Ascending aorta (tissue), 2 donors: Measurements from ENCODE around the gene PDZD2. TPM values are rescaled to one million over a fixed set of nuclear protein-coding genes. Genes with fewer than 3 reads are reported as not detected.
A peak's percentile ranks its signal among the peaks of the same experiment; 100 is the strongest.

Source experiments
- DNase-seq, 2 donors: peaks; one replicate each; pipeline ENCODE4 v3.0.0-alpha.2; 2019; ENCODE audit warnings: low spot score in 2 of 2
- H3K27ac ChIP-seq, 2 donors: fragments of 200-600 bp; sonication (generic); one replicate each; pipeline ENCODE4 v1.5.1; 2016 to 2017; ENCODE audit warnings: mild to moderate bottlenecking in 1 of 2
- H3K27me3 ChIP-seq: fragments of 200-600 bp; sonication (generic); one replicate; pipeline ENCODE4 v1.5.1; 2017
- H3K36me3 ChIP-seq, 2 donors: fragments of 200-600 bp; sonication (generic); one replicate each; pipeline ENCODE4 v1.5.1; 2016
- H3K4me1 ChIP-seq, 2 donors: fragments of 200-600 bp; sonication (generic); one replicate each; pipeline ENCODE4 v1.5.1; 2016 to 2017; ENCODE audit warnings: mild to moderate bottlenecking in 1 of 2
- H3K4me3 ChIP-seq, 2 donors: fragments of 200-600 bp; sonication (generic); one replicate each; pipeline ENCODE4 v1.5.1; 2016 to 2017; ENCODE audit warnings: mild to moderate bottlenecking in 1 of 2
- H3K9me3 ChIP-seq, 2 donors: fragments of 200-600 bp; sonication (generic); one replicate each; pipeline ENCODE4 v1.5.1; 2016
- CTCF ChIP-seq, 3 experiments: fragments of 200-600 bp in 2 of 3; fragments of 450-650 bp in 1 of 3; sonication (generic) in 2 of 3; IDR thresholded peaks; one replicate each; pipeline ENCODE4 v1.5.1; 2016 to 2019; ENCODE audit warnings: antibody characterized with exemption in 3 of 3, mild to moderate bottlenecking in 1 of 3, moderate library complexity in 1 of 3
- intact Hi-C: fragments of 100-400 bp; cut with DNase I; formaldehyde crosslinking; loops from one replicate; pipeline ENCODE4 v1.15.1; 2023
- total RNA-seq: library from RNA; depleted of rRNA; stranded (reverse); fragments of >200 nt; gene quantifications from one replicate; pipeline ENCODE4 v1.1.0, GENCODE V29; 2016

Gene PDZD2
- total RNA-seq, 1 donor from 2014 or later = 8.1 TPM

DNA sequence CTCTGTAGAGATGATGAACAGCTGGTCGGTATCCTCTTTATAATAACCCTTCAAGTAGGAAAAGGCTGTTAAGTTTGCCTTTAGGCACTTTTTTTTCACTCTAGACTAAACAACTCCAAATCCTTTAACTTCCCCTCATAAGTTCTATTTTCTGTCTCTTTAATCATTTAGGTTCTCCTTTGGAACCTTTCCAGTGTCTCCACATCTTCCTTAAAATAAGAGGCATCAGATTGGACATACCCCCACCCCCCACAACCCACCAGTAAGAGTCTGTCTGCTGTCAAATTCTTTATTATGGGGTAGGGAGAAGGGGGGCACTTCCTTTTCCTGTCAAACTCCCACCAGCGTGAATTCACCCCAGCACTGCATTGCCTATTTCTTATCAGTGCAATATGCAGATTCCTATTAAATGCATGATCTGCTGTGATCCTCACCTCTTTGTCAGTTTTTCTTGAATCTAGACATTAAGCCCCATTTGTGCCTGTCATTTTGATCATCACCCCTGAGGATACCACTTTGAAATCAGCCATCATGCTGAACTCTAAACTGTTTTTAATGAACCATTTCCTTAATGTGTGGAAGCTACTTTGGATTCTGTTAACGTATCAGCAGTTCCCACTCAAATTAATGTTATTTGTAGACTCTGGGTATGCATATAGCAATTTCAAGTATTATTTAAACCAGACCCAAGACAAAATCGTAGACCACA is 212.2 kb downstream of the PDZD2 start:
- intact Hi-C loops = no loop called here
- peak in 1 of 2 donors; percentile 5 for DNase-seq
- H3K36me3 ChIP-seq = no peaks in the 10 kb centered on the region

DNA sequence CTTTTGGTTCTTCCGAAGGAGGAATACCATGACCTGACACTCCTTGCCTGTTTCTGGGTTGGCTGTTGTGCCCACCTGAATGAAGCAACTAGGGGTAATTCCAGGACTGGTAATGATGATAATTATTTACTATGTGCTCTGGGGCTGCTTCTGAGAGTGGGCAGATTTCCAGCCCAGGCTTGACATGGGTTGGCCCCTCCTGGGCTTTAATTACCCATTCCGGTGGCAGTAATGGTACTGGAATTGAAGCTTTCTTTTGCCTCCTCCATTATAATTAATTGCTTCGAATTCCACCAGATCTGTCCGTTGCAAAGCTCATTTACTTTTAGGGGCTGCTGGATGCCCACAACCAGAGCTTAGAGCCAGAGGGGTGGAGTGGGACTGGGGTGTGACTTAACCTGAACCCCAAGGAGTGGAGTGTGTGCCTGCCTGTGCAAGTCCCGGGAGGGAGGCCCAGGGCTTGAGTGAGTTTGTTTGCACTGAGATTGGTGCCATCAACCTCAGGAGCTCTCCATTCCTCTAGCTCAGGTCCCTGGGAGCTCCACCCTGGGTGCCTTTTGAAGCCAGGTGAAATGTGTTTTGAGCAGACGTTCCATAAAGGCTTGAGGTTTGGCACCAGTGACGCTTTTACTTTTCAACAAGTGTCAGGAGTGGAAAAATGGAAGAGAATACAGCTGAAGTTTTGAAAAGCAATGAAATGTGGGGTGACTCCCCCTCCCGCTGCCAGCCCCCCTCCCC is 214.6 kb downstream of the PDZD2 start:
- DNase-seq = peak in 1 of 2 donors; percentile 38
- H3K36me3 ChIP-seq = no peaks in the 10 kb centered on the region
- no peak overlapping the region for H3K4me3 ChIP-seq
- no peak for TF ChIP-seq CTCF (IDR thresholded peaks at IDR 0.05)
- H3K27ac ChIP-seq = no peak overlapping the region
- intact Hi-C loops = no loop called here
- H3K9me3 ChIP-seq = peaks cover 0 to 4% of the 10 kb centered on the region in 2 donors
- H3K27me3 ChIP-seq = no peaks in the 10 kb centered on the region
- no peaks in the 10 kb centered on the region for H3K4me1 ChIP-seq

More for the DNA sequence above, 212.2 kb downstream of the PDZD2 start:
- Histone ChIP-seq H3K4me1 (no peaks in the 10 kb centered on the region), H3K27me3 (no peaks in the 10 kb centered on the region), H3K27ac (no peak overlapping the region), H3K9me3 (no peaks in the 10 kb centered on the region), H3K4me3 (no peak overlapping the region)
- TF ChIP-seq CTCF (IDR thresholded peaks at IDR 0.05) = no peak

DNA sequence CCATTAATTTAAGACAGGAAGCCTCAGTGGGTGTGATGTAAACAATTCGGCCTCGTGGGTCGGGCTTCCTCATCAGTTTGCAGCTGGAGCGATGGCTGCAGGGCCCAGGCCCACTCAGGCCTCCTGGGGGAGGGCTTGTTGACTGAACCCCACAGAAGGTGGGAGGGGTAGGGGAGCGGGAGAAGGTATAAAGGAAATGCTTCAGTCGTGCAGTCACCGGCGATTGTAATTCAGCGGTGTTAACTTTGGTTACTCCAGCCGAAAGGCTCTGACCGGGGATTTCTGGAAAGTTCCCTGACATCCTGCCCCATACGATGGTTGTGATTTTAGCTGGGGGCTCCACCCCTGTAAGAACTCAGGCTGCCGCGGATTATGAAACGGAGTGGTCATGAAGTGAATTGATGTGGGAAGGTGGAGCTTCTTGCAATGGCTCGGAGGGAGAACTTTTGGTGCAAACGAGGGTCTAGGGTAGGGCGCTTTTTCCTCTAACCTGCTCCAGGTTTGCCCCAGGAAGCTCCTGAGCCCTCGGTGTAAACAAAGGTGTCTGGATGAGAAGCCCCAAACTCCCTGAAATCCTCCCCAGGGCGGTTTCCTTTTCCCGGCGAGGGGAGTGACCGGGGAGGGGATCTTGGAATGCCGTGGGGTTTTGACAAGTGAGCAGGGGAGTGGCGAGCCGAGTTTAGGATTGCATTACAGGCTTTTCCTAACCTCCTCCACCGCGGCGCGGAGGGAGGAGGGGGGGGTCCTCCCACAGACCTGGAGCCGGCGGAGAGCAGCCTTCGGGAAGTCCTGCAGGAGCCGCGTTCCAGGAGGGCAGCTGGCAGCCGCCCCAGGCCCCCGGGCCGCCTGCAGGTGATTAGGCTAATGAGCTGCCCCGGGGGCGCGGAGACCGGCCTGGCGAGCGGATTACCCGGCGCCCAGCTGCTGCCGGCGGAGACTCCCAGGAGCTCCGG is 215.5 kb downstream of the PDZD2 start:
- peak in 1 of 2 donors; percentile 71 for DNase-seq
- intact Hi-C loops = no loop called here
- peaks cover 5 to 13% of the 10 kb centered on the region in 2 donors for H3K9me3 ChIP-seq
- H3K27me3 ChIP-seq = no peaks in the 10 kb centered on the region
- TF ChIP-seq CTCF (IDR thresholded peaks at IDR 0.05) = no peak
- H3K36me3 ChIP-seq = no peaks in the 10 kb centered on the region
- no peaks in the 10 kb centered on the region for H3K4me1 ChIP-seq
- H3K4me3 ChIP-seq = peak overlapping the region; percentile 57 to 74
- no peak overlapping the region for H3K27ac ChIP-seq

DNA sequence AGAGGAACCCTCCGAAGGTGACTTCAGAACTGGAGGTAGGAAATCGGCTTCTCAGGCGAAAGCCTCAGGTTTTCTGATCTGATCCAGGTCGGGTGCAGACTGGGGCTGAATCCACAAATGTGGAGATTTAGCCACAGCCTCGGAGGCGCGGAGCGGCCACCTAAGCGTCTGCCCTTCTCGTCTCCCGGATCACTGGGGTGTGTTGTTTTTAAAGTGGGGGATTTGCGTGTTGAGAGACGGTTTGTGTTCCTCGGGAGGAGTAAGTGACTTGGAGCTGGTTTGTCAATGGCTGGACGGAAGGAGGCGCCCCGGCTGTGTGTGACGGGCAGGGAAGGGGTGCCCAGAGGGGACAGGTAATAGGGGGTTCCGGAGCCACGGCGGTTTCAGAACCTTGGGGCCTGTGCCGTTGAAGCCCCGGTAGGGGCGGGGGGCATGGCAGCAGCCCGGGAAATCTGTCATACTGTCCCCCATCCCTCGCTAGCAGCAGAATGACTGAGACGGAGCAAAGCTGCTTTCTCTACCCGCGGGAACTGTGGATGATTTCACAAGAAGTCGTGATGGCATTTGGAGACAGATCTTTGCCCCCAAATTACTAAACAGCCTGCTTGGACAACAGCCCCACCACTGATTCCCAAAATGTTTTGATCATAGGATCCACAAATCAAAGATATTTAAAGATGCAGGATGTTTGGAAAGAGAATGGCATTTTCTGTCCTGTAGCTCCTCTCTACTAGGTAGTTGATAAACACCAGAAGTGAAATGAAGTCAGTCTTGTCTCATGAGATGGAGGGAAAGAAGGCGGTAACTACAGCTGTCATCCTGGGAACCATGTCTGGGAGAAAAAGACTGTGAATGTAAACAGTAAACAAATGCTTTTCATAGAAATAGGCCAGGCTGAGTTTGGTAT is 216.5 kb downstream of the PDZD2 start:
- peak in 1 of 2 donors; percentile 60 for DNase-seq
- peak in 1 of 3 experiments; percentile 23 for TF ChIP-seq CTCF (IDR thresholded peaks at IDR 0.05)
- Histone ChIP-seq H3K4me1 (no peaks in the 10 kb centered on the region), H3K27me3 (no peaks in the 10 kb centered on the region), H3K27ac (no peak overlapping the region), H3K36me3 (no peaks in the 10 kb centered on the region), H3K4me3 (peak overlapping the region; percentile 57 to 74), H3K9me3 (peaks cover 8 to 19% of the 10 kb centered on the region in 2 donors)
- intact Hi-C loops = no loop called here
